HG03025 (cell line): Measurements from ENCODE around the gene ITPKB.
"Not testable (repeated sequence)": the region's sequence is repeated elsewhere in the genome, so short reads cannot be mapped to it uniquely, and the experiment has no call there.

Source experiments
- ATAC-seq: cut with Tn5 transposase; IDR thresholded peaks from one replicate; pipeline ENCODE4 v1.9.1; 2021; ENCODE audit warnings: mild to moderate bottlenecking, moderate library complexity; ENCODE audit not compliant: unreplicated experiment, low FRiP score

The ITPKB gene

DNA sequence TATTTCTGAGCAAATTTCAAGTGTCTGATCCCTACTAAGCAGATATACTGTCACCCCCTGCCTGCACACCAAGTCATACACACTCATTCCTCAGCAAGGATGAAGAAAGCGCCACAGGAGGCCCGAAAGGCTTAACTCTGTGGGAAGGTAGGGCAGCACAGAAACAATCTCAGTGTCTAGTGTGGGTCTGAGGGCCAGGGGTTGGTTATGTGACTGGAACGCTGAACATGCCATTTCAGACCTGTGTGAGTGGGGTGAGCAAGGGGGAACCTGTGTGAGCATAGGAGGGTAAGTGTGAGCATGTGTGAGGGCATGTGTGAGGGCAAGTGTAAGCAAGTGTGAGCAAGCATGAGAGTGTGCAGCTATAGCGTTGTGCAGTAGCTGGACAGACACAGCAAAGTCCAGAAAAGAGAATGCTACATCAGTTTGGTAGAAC, 6.2 kb downstream of the ITPKB start:
- ATAC-seq, result no peak

DNA sequence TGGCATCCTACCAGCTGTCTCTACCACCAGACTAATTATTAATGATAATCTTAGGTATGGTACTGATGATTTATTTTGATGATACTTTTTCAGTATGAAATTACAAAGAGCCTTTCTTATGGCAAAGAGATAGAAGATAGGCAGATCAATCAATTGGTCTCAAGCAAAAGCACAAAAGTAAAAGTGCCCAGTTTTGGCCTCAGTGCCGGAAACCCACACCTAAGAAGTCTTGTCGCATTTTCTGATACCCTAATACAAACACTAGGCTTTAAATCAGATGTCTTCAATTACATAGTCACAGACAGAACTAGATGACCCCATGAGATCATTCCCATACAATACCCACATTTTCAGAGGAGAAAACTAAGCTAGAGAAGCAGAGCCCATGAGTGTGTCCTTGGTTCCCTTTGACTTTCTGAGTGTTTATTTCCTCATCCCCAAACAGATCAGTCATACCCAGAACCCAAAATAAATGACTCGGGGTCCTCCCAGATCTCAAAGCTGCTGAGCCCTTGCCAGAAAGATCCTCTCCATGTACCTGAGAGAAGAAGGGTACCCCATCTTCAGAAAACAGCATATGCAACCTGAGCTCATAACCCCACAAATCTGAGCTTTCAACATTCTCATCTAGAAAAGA, 7.7 kb downstream of the ITPKB start:
- ATAC-seq, result no peak

DNA sequence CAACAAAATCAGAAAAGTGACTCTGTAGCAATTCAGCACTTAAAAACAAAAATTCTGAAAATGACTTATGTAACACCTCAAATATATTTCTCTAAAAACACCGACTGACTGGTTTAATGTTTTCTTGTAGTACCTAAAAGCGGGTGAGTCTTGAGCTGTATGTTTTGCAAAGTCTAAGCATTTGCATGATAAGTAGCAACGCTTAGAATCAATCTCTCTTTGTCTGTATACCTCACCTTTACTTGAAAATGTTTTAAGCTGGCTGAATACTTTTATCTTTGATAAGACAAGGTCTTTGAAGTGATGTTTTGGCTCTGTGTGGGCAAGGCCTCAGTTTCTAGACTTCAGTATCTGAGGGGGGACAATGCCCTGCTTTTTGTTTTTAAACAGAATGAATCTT, 8.2 kb downstream of the ITPKB start:
- ATAC-seq, result no peak

DNA sequence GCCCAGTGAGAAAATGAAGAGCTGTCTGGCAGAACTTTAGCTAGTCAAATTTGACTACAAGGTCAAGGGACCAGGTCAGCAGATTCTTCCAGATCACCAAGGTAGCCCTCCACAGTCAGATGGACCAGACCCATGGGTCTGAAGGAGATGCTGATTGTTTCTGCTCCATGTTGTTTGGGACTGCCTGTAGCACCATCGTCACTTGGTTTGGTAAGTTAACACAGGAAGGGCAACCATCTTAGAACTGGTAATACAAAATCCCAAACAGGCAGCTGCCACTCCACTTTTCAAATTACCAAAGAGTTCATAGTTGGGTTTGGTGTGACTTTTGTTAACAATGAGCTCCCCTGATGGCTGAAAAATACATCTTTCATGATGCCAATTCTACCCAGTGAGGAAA, 9.0 kb downstream of the ITPKB start:
- ATAC-seq, result no peak

DNA sequence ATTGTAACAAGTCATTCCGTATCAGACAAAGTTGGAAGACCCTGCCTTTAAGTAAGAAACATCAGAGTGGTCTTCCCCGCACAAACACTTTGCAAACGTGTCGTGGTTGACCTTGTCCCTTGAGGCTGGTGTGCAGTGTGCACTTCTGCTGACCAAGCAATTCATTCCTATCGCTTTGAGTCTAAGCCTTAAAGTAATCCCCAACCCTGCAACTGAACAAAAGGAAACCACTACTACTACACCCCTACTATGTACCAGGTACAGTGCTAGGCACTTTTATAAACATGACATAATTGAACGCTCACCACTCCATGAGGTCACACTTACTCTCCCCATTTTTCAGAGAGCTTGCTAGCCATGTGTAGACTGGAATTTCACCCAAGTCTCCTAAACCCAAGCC, 10.6 kb downstream of the ITPKB start:
- no peak for ATAC-seq

DNA sequence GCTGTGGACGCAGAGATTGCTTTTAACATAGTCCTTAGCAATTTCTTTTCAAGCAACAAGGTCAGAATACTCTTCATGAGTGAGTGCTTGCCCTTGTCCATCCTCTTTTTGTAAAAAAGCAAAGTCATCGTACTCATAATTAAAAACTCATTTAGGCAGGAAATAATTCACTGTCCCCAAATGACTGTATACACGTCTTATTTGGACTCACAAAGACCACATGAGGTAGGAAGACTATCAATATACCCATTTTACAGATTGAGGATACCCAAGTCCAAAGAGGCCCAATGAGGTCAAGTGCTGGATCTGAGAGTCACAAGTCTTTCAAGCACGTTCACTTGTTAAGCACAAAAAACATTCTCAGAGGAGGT, 13.2 kb downstream of the ITPKB start:
- no peak for ATAC-seq

DNA sequence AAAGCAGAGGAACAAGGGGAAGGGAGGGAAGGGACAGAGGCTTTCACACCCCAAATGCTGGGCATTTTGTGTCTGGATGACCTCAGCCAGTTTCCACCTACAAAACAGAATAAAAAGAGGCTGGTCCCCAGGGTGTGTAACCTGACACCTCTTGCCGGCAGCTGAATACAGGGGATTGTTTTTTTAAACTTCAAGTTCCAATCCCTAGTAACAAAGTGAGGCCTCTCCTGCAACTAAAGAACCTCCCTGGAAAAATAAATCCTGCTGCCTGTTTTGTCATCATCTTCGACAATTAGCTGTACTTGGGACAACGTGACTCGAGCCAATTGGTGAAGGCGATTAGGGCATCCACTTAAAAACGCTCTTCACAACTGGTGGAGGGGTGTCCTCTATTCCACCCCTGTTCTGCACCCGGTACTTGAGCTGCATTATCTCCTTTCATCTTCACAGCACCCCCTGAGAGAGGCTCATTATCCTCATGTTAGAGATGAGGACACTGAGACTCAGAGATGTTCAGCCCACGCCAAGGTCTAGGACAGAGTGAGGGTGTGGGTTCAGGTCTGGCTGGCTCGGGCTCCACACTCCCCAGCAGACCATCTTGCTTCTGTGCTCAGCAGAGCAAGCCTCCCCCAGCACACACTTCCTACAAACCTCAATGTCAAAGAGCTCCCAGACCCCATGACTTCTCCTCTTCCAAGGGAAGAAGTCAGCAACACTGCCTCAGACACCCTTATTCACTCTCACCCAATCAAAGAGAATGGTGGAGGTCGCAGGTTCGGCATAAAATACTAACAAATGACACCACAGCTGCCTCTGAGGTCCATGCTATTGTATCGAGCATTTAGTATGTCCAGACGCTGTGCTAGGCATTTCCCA, 15.2 kb downstream of the ITPKB start:
- ATAC-seq, result no peak

DNA sequence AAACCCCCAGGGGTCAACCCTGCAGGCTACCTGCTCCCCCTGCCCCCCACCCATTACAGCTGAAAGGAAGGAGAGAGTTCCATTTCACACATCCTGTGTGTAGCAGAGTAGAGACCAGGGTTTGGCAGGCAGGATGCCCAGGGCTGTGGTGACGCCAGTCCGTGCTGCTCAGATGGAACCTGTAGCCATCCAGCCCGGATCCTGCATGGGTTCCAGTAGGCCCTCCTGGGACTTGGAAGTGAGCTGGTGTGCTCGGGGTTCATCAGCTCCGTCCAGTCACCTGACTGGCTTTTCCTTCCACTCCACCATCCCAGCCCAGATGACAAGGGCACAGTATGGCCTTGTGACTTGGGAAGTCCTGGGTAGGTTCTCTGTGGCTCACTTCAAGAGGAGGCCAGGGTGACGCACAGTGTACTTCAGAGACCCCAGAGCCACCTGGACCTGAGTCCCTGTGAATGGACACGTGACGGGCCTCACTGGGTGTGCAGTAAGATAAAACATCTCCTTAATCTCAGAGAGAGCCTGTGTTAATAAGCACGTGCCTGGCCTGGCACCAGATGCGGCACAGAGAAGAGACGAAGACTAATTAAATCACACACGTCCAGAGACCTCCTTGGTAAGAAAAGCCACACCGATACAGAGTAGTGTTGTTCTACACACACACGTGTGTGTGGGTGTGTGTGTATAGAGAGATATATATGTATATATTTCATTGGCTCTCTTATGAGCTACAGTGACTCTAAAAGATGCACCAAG, 16.0 kb downstream of the ITPKB start:
- ATAC-seq, result no peak

DNA sequence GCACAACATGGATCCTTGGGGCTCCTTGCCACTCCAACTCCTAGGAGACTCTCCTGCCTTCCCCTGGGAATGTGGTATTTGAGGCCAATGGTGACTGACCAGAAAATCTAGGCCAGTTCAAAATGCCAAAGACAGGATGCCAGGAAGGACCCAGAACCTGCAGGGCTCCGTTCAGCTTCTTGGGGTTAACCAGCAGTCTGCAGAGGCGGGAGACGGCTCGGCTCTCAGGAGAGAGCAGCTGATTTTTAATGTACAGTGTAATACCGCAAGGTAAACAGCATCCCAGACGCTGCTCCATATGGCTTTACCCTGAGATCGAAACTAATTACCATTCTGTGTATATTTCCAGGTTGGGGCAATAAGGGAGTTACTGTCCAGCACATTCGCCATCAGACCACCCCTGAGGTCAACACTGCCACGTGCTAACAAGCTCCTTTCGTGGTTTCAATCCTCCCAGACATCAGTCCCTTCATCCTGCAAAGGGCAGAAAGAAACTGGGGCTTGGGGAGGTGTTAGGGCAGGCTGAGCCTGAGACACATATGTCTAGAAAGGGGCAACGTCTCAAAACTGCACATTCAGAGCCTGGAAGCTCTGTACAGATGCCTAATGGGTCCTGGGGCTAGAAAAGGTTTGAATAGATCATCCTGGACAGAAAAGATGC, 16.7 kb downstream of the ITPKB start:
- no peak for ATAC-seq

DNA sequence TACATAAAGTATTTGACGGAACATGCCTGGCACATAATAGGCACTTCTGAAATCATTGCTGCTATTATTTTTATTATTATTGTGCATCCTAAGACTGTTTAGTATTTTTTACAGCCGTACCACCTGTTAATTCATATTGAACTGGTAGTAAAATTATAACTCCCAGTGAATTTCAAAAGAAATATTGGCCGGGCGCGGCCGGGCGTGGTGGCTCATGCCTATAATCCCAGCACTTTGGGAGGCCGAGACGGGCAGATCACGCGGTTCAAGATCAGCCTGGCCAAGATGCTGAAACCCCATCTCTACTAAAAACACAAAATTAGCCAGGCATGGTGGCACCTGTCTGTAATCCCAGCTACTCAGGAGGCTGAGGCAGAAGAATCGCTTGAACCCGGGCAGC, 18.5 kb downstream of the ITPKB start:
- ATAC-seq, result not testable (repeated sequence)

DNA sequence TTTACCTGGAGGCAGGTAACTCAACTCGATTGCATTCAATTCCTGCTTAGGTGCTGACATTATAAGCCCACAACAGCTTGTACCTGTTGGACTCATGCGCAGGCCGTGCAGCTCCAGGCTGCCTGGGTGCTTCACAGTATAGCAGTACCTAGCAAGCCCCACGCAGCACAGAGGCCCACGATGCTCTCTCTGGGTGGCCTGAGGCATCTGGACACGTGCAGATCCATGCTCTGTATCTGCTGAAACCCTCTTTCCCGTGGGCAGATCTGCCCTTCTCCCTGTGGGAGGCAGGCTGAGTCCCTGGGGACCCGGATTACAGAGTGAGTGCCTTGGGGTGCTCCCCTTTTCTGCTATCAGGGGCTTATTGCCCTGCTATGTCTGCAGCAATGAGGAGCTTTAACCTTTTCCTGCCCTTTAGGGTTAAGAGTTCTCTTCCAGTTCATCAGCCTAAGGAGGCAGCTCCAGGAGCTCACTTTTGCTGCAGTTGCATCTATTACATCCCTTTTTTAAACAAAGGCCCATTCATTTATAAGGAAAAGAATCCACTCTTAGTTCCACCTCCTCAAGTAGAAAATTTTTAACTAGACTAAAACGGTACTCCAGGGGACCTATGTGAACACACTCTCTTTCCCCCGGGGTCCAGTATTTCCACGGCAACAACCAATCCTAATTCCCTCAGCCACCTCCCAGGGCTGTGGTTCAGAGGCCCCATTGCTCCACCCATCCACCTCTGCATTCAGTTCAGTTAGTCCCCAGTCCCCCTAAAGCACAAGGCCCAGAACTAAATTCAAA, 19.3 kb downstream of the ITPKB start:
- no peak for ATAC-seq

DNA sequence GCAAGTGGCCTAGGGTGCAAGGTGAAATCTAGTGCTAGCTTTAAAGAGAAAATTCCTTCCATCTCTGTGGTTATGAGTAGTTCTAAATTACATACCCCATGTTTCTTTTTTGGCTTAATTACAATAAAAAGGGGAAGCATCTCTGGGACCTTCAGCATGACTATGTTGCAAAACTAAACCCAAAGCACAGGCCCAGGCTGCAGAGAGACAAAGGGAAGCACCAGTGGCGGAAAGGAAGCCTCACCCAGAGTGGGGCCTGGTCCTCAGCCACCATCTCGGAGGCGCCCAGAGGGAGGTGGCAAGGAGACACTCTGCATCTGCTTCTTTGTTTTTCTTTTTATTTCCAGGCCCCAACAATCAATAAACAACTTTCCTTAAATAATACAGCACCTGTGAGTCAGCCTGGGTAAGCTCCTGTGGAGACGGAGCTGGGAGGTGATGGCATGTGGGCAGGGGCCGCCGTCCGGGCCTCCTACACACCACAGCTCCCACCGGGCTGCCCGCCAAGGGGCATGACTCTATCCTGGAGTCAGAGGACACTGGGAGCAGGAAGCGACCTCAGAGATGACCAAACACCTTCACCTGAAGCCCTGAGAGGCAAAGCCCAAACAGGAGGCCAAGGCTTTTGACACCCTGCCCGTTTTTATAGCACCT, 21.7 kb downstream of the ITPKB start:
- no peak for ATAC-seq

DNA sequence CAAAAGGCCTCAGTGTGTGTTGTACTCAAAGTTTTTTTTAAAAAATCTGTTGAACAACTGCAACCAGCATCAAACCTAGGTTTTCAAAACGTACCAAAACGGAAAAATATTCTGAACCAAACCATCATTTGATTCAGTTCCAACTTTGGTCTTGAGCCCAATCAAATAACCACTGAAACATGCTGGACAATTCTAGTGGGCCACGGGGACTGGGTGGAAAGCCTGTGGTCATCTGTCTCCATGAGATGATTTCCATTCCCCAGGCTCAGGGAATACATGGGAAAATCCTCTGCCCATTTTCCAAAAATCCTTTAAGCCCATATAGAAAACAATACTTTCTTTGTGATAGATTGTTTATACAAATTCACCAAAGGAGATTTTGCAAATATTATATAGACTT, 22.5 kb downstream of the ITPKB start:
- ATAC-seq, result no peak

DNA sequence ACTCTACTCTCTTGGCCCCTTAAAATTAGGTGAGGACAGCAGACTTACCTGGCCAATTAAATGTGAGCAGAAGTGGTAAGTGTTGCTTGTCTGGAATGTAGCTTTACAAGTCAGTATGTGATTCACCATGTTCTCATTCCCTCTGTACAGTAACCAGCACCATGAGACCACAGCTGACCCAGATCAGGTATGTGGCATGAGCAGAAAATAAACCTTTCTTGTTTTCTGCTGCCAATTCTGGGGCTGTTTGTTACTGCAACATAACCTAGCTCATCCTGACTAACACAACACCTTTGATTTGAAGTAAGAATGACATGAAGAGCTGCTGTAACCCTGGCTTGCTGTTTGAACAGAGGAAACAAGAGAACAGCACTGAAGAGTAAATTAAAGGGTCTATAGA, 24.9 kb downstream of the ITPKB start:
- no peak for ATAC-seq

DNA sequence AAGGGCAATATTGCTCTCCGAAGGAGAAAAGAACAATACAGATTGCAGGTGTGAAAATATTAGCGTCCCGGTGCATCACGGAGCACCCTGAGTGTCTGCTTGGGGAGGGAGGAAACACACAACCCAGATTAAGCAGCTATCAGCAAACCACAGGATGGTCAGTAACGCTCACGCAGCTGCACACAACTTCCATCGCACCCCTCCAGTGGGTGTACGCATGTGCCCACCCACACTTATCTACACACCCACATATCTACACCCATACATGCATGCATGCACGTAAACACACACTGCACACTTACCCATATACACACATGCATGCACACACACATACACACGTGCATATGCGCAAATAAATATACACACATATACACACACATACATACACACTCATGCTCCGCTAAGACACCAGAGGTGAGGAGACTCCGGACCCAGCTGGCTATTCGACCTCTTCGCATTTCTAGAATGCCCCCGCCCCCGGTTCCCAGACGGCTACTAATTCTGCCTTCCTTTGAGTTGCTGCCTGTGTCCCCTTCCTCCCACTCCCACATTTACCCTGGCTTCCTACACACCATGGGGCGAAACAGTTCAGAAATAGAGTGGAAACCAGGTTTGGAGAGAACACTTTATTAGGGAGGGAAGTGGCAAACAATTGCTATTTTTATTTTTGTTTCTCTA, 26.2 kb downstream of the ITPKB start:
- no peak for ATAC-seq

DNA sequence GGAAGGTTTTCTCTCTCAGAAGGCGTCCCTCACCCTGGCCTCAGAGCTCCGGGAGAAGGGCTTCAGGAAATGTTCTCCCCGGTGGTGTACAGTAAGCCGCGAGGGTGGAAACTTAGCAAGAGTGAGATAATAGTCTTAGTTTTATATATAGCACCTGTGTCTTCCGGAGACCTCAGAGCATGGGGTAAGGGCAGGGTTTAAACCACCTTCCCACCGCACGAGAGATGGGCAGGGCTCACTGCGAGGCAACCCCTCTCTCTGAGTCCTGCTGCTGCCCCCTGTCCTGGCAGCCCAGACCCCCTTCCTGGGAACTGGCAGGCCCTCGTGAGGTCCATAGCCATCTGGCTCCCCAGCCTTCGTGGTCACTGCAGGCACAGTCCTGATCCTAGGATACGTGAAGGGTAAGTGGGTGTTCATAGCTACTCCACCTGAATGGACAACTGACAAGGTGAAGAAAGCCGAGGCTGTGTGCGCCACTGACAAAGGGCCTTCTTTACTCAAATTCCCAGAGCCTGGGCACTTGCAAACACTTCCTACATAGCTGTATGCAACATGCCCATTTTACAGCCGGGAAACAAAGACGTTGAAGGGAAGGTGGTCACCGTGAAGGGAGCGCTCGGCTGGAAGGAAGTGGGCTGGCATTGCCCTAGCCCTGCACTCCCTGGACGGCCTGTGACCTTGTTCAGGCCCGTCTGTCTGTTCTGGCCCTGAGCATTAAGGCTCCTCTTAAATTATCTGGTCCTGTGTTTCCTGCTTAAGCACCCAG, 26.9 kb downstream of the ITPKB start:
- ATAC-seq, result peak; percentile 92

DNA sequence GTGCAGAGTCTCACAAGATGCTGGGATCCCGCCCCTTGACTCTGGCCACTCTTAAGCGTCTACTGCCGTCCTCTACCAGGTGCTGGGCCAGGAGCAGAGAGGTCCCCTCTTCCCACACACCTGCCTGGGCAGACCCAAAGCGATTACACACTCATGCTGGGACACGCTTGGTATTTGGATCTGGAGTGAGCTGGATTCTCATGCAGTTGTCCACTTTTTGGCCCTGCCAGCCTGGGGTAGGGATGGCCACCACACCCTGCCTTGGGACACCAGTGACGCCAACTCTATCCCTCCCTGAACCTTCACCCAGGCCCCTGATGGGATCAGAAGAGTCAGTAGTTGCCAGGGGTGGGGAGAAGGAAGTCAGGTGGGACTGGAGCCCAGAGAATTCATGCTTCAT, 28.6 kb downstream of the ITPKB start:
- ATAC-seq, result no peak

DNA sequence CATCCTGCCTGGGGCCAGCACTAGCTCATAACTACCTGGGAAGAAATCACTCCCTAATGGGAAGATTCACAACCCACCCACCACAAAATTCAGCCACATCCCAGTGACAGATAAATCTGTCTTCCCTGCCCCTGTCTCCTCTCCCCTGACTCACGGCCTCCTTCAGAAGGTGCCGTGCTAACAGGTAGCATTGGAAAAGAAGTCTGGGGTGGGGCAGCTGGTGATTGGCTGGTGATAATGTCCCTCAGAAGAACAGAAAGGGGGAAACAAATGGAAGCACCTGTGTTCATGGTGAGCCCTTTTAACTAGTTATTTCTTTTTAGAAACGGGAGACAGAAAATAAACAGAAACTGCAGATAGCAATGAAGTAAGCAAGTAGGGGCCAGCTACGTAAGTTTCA, 29.1 kb downstream of the ITPKB start:
- no peak for ATAC-seq
